Measurements from ENCODE around the gene WDR41. TPM values are rescaled to one million over a fixed set of nuclear protein-coding genes. Genes with fewer than 3 reads are reported as not detected.

The WDR41 gene
- total and polyA plus RNA-seq, 9 of the 15 experiments (the other 6 are each of a cell fraction or from before 2014, with no cell fraction given), result 33.6 to 67.2 (median 55.5) TPM

GRCh38 chr5:77491783-77492652 lies at the start of gene WDR41 (continued):
- TF ChIP-seq REST (IDR thresholded peaks at IDR 0.05; ENCODE audit: borderline replicate concordance) (peak; percentile 65), REST (CRISPR knock-in tag; IDR thresholded peaks at IDR 0.05; ENCODE audit: low read depth) (0 out of 2 replicates have a peak, but pooled peaks have one; percentile 48), JUND (IDR thresholded peaks at IDR 0.05; ENCODE audit: borderline replicate concordance, low read depth, low read length) (no peak), JUND (tag; IDR thresholded peaks at IDR 0.05; ENCODE audit: borderline replicate concordance, low read depth, low read length) (no peak), L3MBTL2 (IDR thresholded peaks at IDR 0.05) (peak; percentile 81), ZNF592 (IDR thresholded peaks at IDR 0.05) (no peak; the same call in 1 of the 2 replicates), KHSRP (IDR thresholded peaks at IDR 0.05) (no peak), CREB3 (tag; conservative IDR thresholded peaks at IDR 0.05; ENCODE audit: low read depth) (no peak), ETV6 (IDR thresholded peaks at IDR 0.05; ENCODE audit: borderline replicate concordance in 1 of 2, low read depth in 2 of 2, low read length in 1 of 2) (no peak), ETV6 (CRISPR knock-in tag; IDR thresholded peaks at IDR 0.05; ENCODE audit: borderline replicate concordance) (0 out of 2 replicates have a peak, but pooled peaks have one; percentile 55)

All from K562 (cell line).